Measurements from ENCODE around the gene PLS1. TPM values are rescaled to one million over a fixed set of nuclear protein-coding genes. Genes with fewer than 3 reads are reported as not detected.

PLS1 gene
- total RNA-seq, 1 experiment from 2014 or later: 6.4 TPM

DNA sequence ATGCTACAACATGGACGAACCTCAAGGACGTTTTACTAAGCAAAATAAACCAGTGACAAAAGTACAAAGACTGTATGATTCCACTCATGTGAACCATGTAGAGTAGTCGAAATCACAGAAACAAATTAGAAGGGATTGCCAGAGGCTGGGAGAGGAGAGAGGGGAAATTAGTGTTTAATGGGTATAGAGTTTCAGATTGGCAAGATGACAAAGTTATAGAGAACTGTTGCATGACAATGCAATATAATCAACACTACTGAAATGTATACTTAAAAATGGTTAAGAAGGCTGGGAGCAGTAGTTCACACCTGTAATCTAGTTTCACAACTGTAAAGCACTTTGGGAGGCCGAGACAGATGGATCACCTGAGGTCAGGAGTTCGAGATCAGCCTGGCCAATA lies 36.9 kb downstream of the PLS1 start:
- Histone ChIP-seq H3K4me3 (ENCODE audit: low read depth, low read length, poor library complexity, severe bottlenecking) (no peak overlapping the region), H3K36me3 (ENCODE audit: insufficient read depth, low read length, poor library complexity, severe bottlenecking) (no peaks in the 10 kb centered on the region), H3K9me3 (ENCODE audit: low read depth, low read length, poor library complexity, severe bottlenecking) (no peaks in the 10 kb centered on the region), H3K27me3 (replicated peaks; ENCODE audit: insufficient read depth, low read depth, low read length, poor library complexity) (no peaks in the 10 kb centered on the region), H3K27ac (ENCODE audit: low read depth, low read length, poor library complexity, severe bottlenecking) (no peak overlapping the region), H3K4me1 (ENCODE audit: insufficient read depth, low read length, poor library complexity, severe bottlenecking) (no peaks in the 10 kb centered on the region)
- ChIA-PET POLR2A (ENCODE audit: low non-redundant PET) (no interaction called here), CTCF (no interaction called here)
- peak; percentile 33 for DNase-seq (ENCODE audit: low spot score)
- TF ChIP-seq EZH2 (IDR thresholded peaks at IDR 0.05; ENCODE audit: borderline replicate concordance, low read depth, low read length, poor library complexity, severe bottlenecking): no peak
- TF ChIP-seq, protein P1, sequence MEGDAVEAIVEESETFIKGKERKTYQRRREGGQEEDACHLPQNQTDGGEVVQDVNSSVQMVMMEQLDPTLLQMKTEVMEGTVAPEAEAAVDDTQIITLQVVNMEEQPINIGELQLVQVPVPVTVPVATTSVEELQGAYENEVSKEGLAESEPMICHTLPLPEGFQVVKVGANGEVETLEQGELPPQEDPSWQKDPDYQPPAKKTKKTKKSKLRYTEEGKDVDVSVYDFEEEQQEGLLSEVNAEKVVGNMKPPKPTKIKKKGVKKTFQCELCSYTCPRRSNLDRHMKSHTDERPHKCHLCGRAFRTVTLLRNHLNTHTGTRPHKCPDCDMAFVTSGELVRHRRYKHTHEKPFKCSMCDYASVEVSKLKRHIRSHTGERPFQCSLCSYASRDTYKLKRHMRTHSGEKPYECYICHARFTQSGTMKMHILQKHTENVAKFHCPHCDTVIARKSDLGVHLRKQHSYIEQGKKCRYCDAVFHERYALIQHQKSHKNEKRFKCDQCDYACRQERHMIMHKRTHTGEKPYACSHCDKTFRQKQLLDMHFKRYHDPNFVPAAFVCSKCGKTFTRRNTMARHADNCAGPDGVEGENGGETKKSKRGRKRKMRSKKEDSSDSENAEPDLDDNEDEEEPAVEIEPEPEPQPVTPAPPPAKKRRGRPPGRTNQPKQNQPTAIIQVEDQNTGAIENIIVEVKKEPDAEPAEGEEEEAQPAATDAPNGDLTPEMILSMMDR (conservative IDR thresholded peaks at IDR 0.05; ENCODE audit: low read depth, low read length): no peak
- intact Hi-C loops (cut with micrococcal nuclease; ENCODE audit: unreplicated experiment): no loop called here
- BruUV-seq (replicated peaks): no TSS peak

DNA sequence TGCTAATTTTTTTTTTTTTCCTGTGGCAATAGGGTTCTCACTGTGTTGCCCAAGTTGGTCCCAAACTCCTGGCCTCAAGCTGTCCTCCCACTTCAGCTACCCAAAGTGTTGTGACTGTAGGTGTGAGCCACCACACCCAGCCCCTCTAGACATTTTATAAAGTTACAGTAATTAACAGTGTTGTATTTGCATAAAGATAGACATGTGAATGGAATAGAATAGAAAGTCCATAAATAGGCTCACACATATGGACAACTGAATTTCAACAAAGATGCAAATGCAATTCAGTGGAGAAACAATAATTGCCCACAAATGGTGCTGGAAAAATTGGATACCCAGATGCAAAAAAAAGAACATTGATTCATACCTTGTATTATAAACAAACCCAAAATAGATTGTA lies 39.9 kb downstream of the PLS1 start:
- intact Hi-C loops (cut with micrococcal nuclease; ENCODE audit: unreplicated experiment): no loop called here
- CTCF ChIA-PET: no interaction called here
- Histone ChIP-seq H3K36me3 (ENCODE audit: insufficient read depth, low read length, poor library complexity, severe bottlenecking) (no peaks in the 10 kb centered on the region), H3K4me3 (ENCODE audit: low read depth, low read length, poor library complexity, severe bottlenecking) (no peak overlapping the region), H3K9me3 (ENCODE audit: low read depth, low read length, poor library complexity, severe bottlenecking) (no peaks in the 10 kb centered on the region), H3K4me1 (ENCODE audit: insufficient read depth, low read length, poor library complexity, severe bottlenecking) (no peaks in the 10 kb centered on the region), H3K27me3 (replicated peaks; ENCODE audit: insufficient read depth, low read depth, low read length, poor library complexity) (no peaks in the 10 kb centered on the region), H3K27ac (ENCODE audit: low read depth, low read length, poor library complexity, severe bottlenecking) (no peak overlapping the region)
- no peak for DNase-seq (ENCODE audit: low spot score)
- TF ChIP-seq, protein P1 (conservative IDR thresholded peaks at IDR 0.05; ENCODE audit: low read depth, low read length): no peak
- no peak for TF ChIP-seq EZH2 (IDR thresholded peaks at IDR 0.05; ENCODE audit: borderline replicate concordance, low read depth, low read length, poor library complexity, severe bottlenecking)
- POLR2A ChIA-PET (ENCODE audit: low non-redundant PET): no interaction called here
- no TSS peak for BruUV-seq (replicated peaks)

DNA sequence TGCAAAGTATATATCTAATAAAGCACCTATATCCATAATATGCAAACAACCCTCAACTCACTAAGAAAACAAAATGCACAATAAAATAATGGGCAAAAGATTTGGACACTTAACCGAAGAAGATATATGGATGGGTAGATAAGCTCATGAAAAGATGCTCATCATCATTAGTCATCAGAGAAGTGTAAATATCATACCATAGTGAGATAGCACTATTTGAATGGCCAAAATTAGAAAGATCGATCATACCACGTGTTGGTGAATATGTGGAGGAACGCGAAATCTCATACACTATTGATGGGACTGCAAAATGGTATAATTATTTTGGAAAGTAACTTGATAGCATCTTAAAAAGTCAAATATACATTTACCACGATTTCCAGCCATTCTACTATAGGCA lies 40.5 kb downstream of the PLS1 start:
- TF ChIP-seq, protein P1 (conservative IDR thresholded peaks at IDR 0.05; ENCODE audit: low read depth, low read length): no peak
- TF ChIP-seq EZH2 (IDR thresholded peaks at IDR 0.05; ENCODE audit: borderline replicate concordance, low read depth, low read length, poor library complexity, severe bottlenecking): no peak
- Histone ChIP-seq H3K9me3 (ENCODE audit: low read depth, low read length, poor library complexity, severe bottlenecking) (no peaks in the 10 kb centered on the region), H3K4me3 (ENCODE audit: low read depth, low read length, poor library complexity, severe bottlenecking) (no peak overlapping the region), H3K27ac (ENCODE audit: low read depth, low read length, poor library complexity, severe bottlenecking) (no peak overlapping the region), H3K36me3 (ENCODE audit: insufficient read depth, low read length, poor library complexity, severe bottlenecking) (no peaks in the 10 kb centered on the region), H3K27me3 (replicated peaks; ENCODE audit: insufficient read depth, low read depth, low read length, poor library complexity) (no peaks in the 10 kb centered on the region), H3K4me1 (ENCODE audit: insufficient read depth, low read length, poor library complexity, severe bottlenecking) (no peaks in the 10 kb centered on the region)
- POLR2A ChIA-PET (ENCODE audit: low non-redundant PET): no interaction called here
- no peak for DNase-seq (ENCODE audit: low spot score)
- no TSS peak for BruUV-seq (replicated peaks)
- intact Hi-C loops (cut with micrococcal nuclease; ENCODE audit: unreplicated experiment): no loop called here
- CTCF ChIA-PET: no interaction called here

All from A673 (cell line).